Activated CD4-positive, alpha-beta T cell treated with anti-CD3 and anti-CD28 coated beads, Interleukin-2, amount 50 U/mL, for 1 hour (primary cell): ENCODE measurements around the gene PET117.
A peak's percentile ranks its signal among the peaks of the same experiment; 100 is the strongest.
"Not testable (repeated sequence)": the region's sequence is repeated elsewhere in the genome, so short reads cannot be mapped to it uniquely, and the experiment has no call there.

Source experiments
- DNase-seq: peaks from one replicate; pipeline ENCODE4 v3.0.0-alpha.2; 2020

PET117 gene, protein sequence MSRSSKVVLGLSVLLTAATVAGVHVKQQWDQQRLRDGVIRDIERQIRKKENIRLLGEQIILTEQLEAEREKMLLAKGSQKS

DNA sequence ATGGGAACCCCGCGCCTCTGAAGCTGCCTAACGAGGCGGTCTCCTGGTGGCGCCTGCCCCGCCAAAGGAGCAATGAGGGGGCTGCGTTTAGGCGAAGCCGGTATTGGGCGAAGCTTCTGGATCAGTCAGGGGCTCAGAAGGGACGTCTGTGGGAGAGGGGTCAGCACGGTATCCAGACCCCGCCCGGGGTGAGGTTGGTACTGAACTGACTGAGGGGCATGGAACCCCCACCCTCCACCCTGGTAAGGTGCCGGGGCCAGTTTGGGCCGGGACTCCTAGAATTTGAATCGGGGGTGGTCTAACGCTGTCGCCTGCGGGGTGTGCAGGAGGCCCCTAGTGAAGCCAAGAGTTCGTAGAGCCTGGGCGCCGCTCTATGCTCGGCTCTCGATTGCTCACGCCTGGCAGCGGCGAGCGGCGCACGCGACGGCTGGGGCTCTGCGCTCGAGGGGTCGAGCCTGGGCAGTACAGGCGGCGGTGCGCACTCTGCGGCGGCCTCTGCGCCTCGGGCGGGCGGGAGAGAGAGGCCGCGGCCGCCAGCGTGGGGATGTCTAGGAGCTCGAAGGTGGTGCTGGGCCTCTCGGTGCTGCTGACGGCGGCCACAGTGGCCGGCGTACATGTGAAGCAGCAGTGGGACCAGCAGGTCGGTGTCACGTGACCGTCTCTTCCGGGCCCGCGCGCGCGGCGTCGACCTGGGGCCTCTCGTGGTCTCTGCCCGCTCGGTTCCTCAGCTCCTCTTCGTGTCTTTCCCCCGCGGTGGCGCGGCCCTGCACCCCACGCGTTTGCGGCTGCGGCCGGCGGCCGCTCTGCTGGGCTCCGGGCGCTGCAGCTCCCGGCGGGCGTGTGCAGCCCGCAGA is at the start of gene PET117, which contains the start of gene KAT14:
Gene PET117, plus strand, starts transcription at position 452 of the 854 bp plus-strand sequence. Its CDS starts 93 bp downstream, at position 545.
Gene KAT14, plus strand, starts transcription at position 452 of the 854 bp plus-strand sequence. CDS start 4,798 bp downstream, outside the sequence.
- peak; percentile 91 for DNase-seq

DNA sequence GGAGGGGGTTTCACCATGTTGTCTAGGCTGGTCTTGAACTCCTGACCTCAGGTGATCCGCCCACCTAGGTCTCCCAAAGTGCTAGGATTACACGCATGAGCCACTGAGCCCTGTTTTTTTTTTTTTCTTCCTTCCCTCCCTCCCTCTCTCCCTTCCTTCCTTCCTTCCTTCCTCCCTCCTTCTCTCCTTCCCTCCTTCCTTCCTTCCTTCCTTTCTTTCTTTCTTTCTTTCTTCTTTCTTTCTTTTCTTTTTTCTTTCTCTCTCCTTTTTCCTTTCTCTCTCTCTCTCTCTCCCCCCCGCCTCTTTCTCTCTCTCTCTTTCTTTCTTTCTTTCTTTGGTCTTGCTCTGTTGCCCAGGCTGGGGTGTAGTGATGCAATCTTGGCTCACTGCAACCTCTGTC is 49.4 kb upstream of the PET117 start:
- not testable (repeated sequence) for DNase-seq

DNA sequence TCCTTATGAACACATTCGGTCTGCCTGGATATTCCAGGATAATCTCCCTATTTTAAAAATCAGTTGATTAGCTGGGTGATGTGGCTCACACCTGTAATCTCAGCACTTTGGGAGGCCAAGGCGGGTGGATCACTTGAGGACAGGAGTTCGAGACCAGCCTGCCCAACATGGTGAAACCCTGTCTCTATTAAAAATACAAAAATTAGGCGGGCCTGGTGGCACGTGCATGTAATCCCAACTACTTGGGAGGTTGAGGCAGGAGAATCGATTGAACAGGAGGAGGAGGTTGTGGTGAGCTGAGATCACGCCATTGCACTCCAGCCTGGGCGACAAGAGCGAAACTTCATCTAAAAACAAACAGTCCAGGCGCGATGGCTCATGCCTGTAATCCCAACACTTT is 48.8 kb upstream of the PET117 start:
- DNase-seq = not testable (repeated sequence)

DNA sequence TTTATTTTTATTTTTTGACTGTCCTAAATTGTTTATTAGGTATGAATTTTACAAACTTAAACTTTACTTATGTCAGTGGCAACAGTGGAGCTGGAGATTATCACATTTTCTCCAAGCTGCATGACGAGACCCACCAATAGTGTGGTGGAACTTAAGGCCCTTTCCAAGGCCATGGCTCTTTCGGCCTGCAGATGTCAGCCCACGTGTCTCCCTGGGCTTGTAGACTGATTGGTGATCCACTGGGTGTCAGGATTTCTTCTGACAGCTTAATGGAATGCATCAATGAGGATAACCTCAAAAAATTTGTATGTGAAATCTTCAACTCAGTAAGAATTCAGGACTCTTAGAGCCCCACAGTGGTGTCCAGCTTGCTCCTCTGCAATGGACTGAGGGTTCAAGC is 47.6 kb upstream of the PET117 start:
- no peak for DNase-seq

DNA sequence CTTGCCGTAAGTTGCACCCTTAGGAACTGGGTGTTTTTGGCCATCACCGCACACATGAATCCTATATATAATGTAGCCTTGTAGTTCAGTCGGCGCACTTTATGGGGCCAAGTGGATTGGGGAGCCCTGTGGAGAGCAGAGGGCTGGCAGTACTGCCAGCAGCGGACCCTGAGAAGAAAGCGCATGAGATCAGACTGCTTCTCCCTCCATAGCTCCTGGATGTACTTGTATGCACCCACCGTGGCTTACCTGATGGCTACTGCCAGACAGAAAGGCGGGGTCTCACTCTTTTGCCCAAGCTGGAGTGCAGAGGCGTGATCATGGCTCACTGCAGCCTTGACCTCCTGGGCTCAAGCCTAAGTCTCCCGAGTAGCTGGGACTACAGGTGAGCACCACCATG is 47.2 kb upstream of the PET117 start:
- no peak for DNase-seq

DNA sequence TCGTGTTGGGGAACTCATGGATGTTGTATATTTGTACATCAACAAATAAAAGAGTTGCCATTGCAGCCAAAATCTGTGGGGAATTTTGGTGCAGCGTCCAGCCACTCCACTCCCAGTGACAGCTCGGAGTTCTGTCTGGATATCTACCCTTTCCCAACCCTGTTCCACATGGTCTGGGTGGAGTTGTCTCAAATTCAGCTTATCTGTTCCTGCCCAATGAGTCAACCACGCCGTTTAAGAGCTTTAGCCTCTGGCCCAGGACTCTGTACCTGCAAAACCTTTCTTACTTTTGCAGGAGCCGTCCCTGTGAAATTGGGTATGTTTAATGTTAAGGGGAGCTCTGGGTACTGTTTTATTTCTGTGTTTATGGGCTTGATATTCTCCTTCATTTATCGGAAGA is 46.0 kb upstream of the PET117 start:
- no peak for DNase-seq

DNA sequence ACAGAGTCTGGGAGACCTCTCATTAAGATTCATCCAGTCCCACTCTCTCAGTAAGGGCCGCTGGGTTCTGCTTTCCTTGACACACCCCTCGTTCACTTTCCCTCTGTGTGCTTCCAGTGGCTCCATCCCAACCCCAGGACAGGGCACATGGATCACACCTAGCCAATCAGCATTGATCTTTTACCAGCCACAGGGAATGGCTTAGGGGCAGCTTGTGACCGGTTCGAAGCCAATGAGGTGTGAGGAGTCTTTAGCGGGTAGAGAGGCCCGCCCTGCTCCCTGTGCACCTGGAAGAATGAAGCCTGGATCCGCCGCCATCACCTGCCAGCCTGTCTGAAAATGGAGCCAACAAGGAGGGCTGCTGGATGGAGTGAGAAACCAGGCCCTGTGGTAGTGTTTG is 44.8 kb upstream of the PET117 start:
- no peak for DNase-seq

DNA sequence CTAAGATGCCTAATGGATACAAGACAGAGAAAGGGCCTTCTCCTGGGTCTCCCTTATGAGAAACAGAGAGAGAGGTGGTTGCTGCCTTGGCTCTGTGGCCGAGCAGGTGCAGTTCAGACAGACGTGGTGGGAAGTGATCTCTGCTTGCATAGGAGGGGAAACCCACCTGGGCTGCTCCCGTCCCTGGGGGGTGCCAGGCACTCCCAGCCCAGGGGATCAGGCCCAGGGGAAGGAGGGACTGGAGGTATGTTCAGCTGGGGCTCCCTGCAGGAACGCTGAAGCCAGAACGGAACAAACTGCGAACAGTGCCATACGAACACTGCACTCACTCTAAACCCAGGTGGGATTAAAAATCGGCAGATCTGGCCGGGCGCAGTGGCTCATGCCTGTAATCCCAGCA is 44.3 kb upstream of the PET117 start:
- no peak for DNase-seq

DNA sequence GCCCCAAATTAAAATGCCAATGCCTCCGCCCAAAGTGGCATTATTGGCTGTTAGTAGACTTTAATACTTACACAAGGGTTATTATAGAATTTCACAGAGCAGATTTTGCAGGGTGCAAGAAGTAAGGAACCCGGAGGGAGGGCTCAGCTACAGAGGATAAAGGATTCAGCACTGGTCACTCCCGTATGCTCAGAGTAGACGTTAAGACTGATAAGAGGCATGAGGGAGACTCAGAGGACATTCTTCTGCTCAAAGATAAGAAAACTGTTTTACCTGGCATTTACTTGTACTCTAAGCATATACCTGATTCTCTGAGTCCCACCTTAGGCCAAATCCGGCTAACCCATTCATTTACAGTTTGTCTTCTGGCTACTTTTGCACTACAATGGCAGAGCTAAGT is 43.5 kb upstream of the PET117 start:
- DNase-seq = no peak

DNA sequence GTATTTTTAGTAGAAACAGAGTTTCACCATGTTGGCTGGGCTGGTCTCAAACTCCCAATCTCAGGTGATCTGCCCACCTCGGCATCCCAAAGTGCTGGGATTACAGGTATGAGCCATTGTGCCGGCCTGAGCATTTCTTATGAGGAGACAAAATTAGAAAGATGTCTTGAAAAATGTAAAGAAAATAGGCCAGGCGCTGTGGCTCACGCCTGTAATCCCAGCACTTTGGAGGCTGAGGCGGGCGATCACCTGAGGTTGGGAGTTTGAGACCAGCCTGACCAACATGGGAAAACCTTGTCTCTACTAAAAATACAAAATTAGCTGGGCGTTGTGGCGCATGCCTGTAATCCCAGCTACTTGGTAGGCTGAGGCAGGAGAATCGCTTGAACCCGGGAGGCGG is 37.1 kb upstream of the PET117 start:
- not testable (repeated sequence) for DNase-seq

DNA sequence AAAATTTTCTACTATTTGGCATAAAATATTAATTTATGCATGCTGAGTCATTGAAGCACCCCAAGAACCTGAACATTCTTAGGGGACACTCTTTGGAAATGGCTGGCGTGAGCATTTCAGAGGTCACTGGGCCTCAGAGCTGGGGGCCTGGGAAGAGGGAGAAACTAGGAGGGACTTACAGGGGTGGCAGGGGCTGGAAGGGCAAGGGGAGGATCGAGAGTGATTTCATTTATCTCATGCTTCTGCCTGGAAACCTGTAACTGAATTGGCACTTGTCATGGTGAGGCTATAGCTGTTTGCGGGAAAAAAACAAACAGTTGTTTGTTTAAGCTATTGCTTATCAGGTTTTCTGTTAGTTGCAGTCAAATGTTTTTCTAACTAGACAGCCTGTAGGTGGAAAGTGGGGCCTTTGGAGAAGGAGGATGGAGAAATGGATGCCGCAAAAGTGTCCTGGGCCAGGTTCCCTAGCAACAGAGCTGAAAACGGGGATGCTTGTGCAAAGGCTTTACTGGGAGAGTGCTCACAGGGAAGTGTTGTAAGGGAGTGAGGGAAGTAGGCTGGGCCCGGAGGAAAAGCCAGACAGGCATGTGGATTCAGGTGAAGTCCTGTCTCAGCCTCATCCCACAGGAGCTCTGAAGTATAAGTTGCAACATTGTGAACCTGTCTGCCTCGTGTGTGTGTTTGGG is 36.4 kb upstream of the PET117 start:
- no peak for DNase-seq

DNA sequence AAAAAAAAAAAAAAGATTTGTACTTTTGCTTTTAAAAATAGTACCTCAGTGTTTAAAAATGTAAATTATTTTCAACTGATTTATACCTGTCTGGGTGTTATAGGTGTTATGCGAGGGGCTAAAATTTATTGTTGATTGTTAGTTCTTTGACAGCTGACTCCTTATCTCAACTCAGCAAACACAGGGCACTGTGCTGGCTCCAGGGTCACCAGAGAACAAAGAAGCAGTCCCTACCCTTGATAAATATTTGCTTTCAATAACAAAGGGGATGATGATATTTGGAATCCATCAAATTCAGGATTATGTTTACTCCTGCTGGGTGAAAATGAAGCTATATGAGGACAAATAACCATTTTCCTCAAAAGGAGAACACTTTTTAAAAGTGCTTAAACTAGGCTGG is 34.2 kb upstream of the PET117 start:
- DNase-seq = no peak

DNA sequence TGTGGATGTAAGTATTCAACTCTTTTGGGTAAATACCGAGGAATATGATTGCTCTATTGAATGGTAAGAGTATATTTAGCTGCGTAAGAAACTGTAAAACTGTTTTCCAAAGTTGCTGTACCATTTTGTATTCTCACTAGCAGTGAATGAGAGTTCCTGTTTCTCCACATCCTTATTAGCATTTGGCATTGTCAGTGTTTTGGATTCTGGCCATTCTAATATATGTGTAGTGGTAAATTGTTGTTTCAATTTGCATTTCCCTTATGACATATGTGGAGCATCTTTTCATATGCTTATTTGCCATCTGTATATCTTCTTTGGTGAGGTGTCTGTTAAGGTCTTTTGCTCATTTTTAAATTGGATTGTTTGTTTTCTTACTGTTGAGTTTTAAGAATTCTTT is 29.3 kb upstream of the PET117 start:
- no peak for DNase-seq

DNA sequence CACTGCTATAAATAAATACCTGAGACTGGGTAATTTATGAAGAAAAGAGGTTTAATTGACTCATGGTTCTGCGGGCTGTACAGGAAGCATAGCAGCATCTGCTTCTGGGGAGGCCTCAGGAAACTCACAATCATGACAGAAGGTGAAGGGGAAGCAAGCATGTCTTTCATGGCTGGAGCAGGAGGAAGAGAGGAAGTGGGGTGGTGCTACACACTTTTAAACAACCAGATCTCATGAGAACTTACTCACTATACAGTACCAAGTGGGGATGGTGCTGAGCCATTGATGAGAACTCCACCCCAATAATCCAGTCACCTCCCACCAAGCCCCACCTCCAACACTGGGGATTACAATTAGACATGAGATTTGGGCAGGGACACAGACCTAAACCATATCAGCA is 9.1 kb upstream of the PET117 start:
- DNase-seq = not testable (repeated sequence)

DNA sequence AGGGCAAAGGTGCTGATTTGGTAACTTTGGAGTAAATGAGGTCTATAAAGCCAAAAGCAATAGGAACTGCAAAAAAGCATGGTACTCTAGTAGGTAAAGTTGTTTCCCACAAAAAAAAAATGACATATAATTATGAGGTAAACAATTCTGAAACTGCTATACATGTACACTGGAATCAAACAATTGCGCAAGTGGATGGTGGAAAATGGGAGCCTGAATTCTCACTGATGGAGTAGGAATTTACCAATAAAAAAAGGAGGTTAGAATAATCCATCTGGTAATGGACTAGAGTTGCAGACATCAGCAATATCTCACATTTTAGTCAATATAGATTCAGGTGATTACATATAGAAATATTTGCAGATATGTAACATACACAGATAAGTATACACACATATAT is 5.0 kb upstream of the PET117 start:
- no peak for DNase-seq

DNA sequence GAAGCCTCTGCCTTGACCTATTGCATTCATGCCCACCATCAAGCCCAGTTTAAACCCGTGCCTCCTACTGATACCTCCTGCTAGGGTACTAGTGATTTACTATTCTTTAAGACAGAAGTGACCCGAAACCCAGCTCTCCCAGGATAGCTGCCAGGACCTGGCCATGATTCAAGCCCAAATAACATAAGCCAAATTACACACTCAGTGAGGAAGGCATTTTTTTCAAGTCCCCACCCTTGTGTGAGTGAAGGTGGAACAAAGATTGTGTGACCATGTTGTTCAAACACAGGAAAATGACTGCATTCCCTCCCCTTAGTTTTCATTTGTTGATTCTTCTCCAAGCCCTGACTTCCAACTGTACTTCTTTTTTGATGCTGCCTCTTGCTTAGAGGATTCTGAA is 3.7 kb upstream of the PET117 start:
- no peak for DNase-seq

DNA sequence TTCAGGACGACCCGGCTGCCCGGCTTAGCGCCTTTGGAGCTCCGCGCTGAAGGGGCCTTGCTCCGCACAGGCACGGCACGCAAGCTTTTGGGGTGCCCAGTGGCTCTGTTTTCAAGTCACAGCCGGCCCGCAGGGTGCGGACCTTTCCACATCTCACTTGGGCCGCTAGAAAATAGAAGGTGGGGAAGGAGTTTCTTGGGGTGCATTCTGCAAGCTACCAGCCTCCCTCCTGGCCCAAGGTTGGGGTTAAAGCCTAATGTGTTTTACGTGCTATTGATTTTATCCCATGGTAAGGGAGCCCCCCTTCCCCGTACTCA is 561 bp downstream of the PET117 start:
- no peak for DNase-seq

DNA sequence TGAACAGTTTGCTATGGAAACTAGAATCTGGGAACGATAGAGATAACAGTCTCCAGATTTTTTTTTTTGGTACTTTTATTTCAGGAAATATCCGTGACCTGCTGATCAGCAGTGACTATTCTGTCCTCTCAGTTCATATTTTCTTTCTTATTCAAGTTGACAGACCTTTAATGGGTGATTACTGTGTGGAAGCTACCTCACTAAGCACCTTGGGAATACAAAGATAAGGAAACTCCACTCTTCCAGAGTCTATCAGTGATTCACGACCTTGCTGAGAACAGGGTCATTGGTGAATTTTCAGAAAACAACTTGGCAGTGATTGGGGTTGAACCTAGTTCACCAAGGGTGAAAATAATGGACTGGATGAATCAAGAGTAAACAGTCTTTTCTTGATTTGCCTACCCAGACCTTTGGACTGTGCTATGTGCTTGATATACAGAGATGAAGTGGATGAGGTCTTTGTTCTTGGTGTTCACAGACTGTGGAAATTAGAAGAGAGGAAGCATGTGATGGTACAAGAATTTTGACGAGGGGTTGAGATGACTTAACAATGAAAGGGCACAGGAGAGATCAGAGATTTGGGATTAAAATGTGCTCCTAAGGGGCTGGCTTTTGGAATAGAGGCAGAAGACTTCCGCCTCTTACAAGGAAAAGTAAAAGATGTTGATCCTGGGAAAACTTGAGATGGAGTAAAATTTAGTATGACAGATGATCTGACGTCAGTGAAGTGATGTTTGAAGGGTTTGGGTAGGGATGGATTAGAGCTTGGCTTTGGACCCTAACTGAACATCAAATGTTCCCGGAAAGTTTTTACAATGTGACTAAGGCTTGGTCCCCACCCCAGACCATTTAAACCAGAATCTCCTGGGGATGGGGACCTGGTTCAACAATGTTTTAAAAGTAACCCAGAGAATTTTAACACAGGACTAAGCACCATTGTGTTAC is 1.2 kb downstream of the PET117 start:
- no peak for DNase-seq

DNA sequence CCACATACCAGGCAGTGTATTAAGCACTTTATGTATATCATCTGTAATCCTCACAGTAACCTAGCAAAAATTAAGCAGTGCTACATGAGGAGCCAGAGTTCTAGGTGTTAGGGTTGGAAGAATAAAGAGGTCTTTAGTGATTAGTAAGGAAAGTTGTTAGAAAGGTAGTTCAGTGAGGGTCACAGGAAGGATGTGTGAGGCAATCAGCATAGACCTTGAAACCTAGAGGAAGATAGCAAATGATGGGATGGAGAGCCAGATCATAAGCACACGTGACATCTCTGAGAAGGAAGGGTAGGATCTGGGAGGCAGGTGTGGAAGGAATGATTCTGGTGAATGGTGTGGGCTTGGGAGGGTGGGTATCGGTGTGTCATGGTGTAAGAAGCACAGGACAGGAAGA is 2.2 kb downstream of the PET117 start:
- DNase-seq = no peak

DNA sequence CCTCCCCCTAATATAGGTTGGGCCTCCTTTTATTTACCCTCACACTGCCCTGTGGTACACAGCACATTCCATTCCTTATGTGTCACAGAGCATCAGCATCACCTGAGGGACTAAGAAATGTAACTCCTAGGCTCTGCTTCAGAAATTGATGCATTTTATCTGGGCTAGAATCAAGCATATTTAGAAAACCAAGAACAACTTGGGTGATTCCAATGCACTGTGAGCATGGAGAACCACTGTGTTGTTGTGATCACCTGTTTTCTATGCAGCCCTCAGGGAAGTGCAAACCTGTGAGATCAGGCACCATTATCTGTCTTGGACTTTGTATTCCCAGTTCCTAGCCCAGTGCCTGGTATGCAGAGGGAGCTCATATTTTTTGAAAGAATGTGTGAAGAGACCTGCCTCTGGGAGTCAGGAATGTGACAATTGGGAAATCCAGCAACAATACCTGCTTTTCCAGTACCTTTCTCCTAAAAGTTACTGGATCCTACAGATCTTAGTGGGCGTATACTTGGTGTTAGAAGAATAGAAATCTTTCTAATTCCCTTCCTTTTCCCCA is 7.0 kb downstream of the PET117 start:
- DNase-seq = no peak

DNA sequence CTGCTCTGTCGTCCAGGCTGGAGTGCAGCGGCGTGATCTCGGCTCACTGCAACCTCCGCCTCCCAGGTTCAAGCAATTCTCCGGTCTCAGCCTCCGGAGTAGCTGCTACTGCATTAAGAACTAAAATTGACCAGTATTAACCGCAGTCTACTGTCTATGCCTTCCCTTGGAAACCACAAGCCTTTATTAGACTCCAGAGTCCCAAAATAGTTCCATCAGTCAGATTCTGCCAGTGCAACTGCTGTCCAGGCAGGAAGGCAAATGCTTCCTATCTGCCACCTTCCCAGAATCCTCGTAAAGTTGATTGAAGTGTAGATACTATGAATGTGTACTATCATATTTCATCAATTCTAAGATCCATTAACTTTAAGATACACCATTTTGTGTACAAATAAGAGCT is 16.7 kb downstream of the PET117 start:
- no peak for DNase-seq

DNA sequence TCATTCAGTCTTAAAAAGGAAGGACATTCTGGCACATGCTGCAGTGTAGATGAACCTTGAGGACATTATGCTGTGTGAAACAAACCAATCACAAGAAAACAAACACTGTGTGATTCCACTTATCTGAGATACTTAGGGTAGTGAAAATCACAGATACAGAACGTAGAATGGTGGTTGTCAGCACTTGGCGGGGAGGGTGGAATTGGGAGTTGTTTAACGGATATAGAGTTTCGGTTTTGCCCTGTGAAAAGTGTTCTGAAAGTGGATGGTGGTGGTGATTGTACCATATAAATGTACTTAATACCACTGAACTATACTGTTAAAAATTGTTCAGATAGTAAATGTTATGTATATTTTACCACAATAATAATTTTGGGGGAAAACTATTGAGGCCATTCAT is 18.4 kb downstream of the PET117 start:
- no peak for DNase-seq

DNA sequence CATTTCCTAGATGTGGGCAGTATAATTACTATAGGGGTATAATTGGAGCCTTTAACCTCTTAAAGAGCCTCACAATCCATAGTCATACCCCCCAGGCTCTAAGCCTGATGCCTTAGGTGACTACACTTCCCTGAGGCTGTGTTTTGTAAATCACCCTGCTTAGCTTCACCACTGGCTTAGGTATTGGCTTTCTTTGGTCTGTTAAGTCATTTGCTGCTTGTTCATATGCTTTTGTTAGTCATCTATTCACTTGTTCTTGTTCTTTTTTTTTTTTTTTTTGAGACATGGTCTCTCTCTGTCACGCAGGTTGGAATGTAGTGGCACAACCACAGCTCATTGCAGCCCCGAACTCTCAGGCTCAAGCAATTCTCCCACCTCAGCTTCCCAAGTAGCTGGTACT is 26.7 kb downstream of the PET117 start:
- no peak for DNase-seq
